Right cardiac atrium (tissue), 5 donors: ENCODE measurements around the gene ZFYVE28. TPM values are rescaled to one million over a fixed set of nuclear protein-coding genes. Genes with fewer than 3 reads are reported as not detected.

Source experiments
- ATAC-seq, 2 donors: fragments of 200-7000 bp; cut with Tn5 transposase; one replicate each; pipeline versions ENCODE4 v1.8.0 to v1.9.1; 2020; ENCODE audit warnings: moderate library complexity in 2 of 2, mild to moderate bottlenecking in 1 of 2
- DNase-seq, 3 donors: peaks; one replicate each; pipeline ENCODE4 v3.0.0-alpha.2; 2020
- H3K27ac ChIP-seq: one replicate; pipeline ENCODE4 v1.5.1; 2013; ENCODE audit warnings: mild to moderate bottlenecking, low read length, control low read depth, moderate library complexity
- H3K27me3 ChIP-seq: one replicate; pipeline ENCODE4 v1.6.1; 2013; ENCODE audit not compliant: control insufficient read depth, insufficient read depth
- H3K4me1 ChIP-seq: one replicate; pipeline ENCODE4 v1.6.1; 2013; ENCODE audit warnings: low read length; ENCODE audit not compliant: control insufficient read depth, insufficient read depth
- H3K4me3 ChIP-seq: one replicate; pipeline ENCODE4 v1.5.1; 2013; ENCODE audit warnings: low read length, control low read depth
- H3K9me3 ChIP-seq: one replicate; pipeline ENCODE4 v1.6.1; 2013; ENCODE audit warnings: low read length; ENCODE audit not compliant: control insufficient read depth
- WGBS: extraction: QIAGEN DNeasy Blood & Tissue Kit; methylation state at CpG from one replicate; pipeline ENCODE4 v1.1.7; 2013; 5-methylcytosine and 5-hydroxymethylcytosine counted together
- intact Hi-C, 4 donors: fragments of 100-400 bp; cut with DNase I; formaldehyde crosslinking; loops; one replicate each; pipeline versions ENCODE4 v1.11.0 to v1.14.0; 2022 to 2023
- polyA plus RNA-seq: library from polyadenylated mRNA; stranded (reverse); fragments of 200-250 nt; gene quantifications from one replicate; pipeline ENCODE4 v1.2.3, GENCODE V29; 2013
- total RNA-seq, 4 donors: library from RNA; stranded (reverse); fragmentation: NEBNext Ultra II Directional; extraction: Animal tissue kit (Norgen Biotek cat#: 25700); gene quantifications; one replicate each; pipeline ENCODE4 v1.2.1, GENCODE V29; 2021
- donor health status: healthy with polysubstance abuse.
- donor health status: DM: no; HTN: yes; CAD: no.
- donor health status: DM: no; HTN: no; CAD: no.
- donor health status: DM: no; HTN: yes; CAD: no; lungs with severe emphysema.
- donor health status: DM: yes; HTN: yes; CAD: no.

ZFYVE28 gene
- total and polyA plus RNA-seq, 5 donors = 3.5 to 5.9 (median 5.1) TPM

DNA sequence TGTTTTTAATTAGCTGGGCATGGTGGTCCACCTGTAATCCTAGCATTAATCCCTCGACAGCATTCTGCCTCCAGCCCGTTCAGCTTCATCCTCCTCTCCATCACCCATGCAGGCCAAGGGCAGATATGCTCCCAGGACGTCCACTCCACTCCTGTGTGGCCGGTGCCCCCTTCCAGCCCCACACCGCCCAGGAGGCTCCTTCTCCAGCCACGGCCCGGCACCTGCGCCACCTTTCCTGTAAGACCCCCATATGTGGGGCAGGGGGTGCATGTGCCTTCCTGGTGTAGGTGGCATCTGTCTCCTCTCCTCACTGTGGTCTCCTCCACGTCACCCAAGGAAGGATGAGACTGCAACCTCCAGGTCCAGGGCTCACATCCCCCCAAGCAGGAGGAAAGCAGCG is 99.6 kb downstream of the ZFYVE28 start:
- DNase-seq (no peak), ATAC-seq (no peak)
- no peak overlapping the region for H3K27ac ChIP-seq
- no peaks in the 10 kb centered on the region for H3K27me3 ChIP-seq
- no peaks in the 10 kb centered on the region for H3K9me3 ChIP-seq
- WGBS = 91% methylated on average over 10 of the region's 10 CpGs
- intact Hi-C loops = no loop called here
- H3K4me3 ChIP-seq = no peak overlapping the region
- no peaks in the 10 kb centered on the region for H3K4me1 ChIP-seq

DNA sequence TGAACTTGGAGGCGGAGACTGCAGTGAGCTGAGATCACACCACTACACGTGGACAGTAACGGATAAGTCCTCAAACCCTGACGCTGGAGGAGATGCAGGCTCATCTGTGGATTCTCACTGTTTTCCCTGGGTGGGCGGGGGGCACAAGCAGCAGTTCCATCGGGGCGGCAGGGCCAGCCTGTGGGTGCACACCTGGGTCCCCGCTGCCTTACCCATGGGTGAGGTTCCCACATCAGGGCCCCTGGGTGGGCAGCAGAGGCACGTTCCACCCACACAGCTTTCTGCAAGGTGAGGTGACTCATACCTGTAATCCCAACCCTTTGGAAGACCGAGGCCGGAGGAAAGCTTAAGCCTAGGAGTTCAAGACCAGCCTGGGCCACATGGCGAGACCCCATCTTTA is 100.0 kb downstream of the ZFYVE28 start:
- H3K4me3 ChIP-seq = no peak overlapping the region
- DNase-seq (no peak), ATAC-seq (no peak)
- H3K4me1 ChIP-seq = no peaks in the 10 kb centered on the region
- H3K9me3 ChIP-seq = no peaks in the 10 kb centered on the region
- WGBS = 93% methylated on average over 12 of the region's 12 CpGs
- H3K27ac ChIP-seq = no peak overlapping the region
- no peaks in the 10 kb centered on the region for H3K27me3 ChIP-seq
- intact Hi-C loops = no loop called here

DNA sequence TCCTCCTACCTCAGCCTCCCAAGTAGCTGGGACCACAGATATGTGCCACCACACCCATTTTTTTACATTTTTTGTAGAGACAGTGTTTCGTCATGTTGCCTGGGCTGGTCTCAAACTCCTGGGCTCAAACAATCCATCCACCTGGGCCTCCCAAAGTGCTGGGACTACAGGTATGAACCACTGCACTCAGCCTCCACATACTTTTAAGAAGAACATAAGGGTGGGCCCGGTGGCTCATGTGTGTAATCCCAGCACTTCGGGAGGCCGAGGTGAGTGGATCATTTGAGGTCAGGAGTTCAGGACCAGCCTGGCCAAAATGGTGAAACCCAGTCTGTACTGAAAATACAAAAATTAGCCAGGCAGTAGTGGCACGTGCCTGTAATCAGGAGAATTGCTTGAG is 105.1 kb downstream of the ZFYVE28 start:
- intact Hi-C loops = no loop called here
- WGBS = 75% methylated on average over 5 of the region's 5 CpGs
- H3K27ac ChIP-seq = no peak overlapping the region
- H3K4me1 ChIP-seq = no peaks in the 10 kb centered on the region
- H3K9me3 ChIP-seq = no peaks in the 10 kb centered on the region
- DNase-seq (no peak), ATAC-seq (no peak)
- H3K4me3 ChIP-seq = no peak overlapping the region
- no peaks in the 10 kb centered on the region for H3K27me3 ChIP-seq

DNA sequence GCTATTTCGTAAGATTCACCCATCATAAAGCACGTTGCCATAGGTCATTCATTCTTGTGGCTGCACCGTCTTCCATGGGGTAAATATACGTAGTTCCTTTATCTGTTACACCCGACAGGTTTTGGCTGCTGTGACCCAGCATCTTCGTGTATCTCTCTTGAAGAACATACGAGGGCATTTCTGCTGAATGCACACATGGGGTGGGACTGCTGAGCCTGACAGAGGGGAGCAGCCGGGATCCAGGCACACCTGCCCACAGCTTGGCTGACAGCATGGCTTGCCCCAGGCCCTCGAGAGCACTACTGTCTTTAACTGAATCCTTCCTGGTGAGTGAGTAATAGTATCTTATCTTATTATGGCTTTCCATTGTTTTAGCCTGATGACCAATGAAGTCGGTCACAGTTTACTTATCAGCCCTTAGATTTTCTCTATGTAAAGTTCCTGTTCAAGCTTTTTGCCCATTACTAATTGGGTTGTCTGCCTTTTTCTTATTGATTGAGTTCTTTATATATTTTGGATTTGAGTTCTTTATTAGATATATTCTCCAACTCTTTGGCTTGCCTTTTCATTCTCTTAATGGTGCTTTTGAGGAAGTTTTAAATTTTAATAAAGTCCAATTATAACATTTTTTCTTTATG is 111.6 kb downstream of the ZFYVE28 start:
- Histone ChIP-seq H3K27ac (no peak overlapping the region), H3K4me1 (no peaks in the 10 kb centered on the region), H3K9me3 (no peaks in the 10 kb centered on the region), H3K27me3 (no peaks in the 10 kb centered on the region), H3K4me3 (no peak overlapping the region)
- ATAC-seq (no peak), DNase-seq (no peak)
- WGBS = 86% methylated on average over 10 of the region's 10 CpGs
- intact Hi-C loops = no loop called here

DNA sequence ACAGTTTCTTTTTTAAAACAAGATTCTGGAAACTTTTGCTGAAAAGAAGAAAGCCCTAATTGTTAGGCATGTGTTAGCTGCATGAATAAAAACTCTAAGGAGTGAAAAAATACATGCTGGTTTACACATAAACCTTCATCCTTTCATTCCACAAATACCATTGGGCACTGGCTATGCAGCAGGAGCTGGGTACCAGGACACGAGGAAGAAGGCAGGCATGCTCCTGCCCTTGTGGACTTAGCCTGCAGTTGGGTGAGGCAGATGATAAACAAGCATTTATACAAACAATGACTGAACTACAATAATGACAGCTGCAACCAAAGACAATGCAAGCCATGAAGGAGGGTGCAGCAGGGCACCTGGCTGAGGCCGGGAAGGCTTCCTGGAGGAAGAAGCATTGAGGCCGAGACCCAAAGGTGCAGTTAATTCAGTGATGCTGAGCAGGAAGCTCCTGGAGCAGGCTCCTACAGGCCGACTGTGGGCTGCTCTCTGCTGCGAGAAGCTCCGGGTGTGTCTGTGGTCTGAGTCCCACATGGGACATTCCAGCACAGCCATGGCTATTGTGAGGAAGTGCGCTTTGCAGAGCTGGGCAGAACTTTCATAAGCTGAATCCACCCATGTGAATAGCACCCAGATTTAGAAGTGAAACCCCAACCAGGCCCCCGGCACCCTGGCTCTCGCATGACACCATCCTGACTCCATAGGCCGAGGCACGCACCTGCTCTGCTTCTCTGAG is 112.5 kb downstream of the ZFYVE28 start:
- ATAC-seq (no peak), DNase-seq (no peak)
- 82% methylated on average over 11 of the region's 11 CpGs for WGBS
- Histone ChIP-seq H3K4me3 (no peak overlapping the region), H3K27ac (no peak overlapping the region), H3K9me3 (no peaks in the 10 kb centered on the region), H3K4me1 (no peaks in the 10 kb centered on the region), H3K27me3 (no peaks in the 10 kb centered on the region)
- intact Hi-C loops = no loop called here

DNA sequence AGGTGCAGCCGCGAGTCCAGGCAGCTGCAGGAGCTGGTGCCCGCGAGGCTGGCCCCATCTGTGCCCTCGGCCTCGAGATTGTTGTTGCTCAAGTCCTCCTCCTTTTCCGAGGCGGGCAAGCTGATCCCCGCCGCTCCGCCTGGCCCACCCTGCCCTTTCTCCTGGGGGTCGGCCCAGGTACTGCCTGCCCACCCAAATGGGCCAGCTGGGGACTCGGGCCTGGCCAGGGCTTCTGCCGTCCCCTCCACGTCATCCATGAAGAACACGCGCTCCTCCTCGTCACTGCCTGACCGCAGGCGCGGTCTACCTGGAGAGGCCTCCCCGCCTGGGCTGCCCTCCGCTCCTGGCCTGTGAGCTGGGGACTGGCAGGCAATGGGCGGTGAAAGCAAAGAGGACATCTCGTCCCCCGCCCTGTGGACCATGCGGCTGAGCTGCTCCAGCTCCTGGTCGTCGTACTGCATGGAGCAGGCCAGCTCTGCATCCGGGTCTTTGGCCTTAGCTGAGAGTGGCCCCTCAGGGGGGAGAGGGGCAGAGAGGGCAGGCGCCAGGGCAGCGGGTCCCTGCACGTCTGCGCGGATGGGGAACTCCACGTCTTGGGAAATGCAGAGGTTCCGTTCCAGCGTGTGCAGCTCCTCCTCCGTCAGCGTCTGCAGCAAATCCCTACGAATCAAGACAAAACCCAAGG is 113.4 kb downstream of the ZFYVE28 start:
- WGBS = 89% methylated on average over 41 of the region's 41 CpGs
- no peak overlapping the region for H3K27ac ChIP-seq
- DNase-seq = no peak
- H3K4me3 ChIP-seq = no peak overlapping the region
- no peaks in the 10 kb centered on the region for H3K9me3 ChIP-seq
- no peaks in the 10 kb centered on the region for H3K4me1 ChIP-seq
- intact Hi-C loops = no loop called here
- no peaks in the 10 kb centered on the region for H3K27me3 ChIP-seq
- peak; percentile 20 to 31 for ATAC-seq

DNA sequence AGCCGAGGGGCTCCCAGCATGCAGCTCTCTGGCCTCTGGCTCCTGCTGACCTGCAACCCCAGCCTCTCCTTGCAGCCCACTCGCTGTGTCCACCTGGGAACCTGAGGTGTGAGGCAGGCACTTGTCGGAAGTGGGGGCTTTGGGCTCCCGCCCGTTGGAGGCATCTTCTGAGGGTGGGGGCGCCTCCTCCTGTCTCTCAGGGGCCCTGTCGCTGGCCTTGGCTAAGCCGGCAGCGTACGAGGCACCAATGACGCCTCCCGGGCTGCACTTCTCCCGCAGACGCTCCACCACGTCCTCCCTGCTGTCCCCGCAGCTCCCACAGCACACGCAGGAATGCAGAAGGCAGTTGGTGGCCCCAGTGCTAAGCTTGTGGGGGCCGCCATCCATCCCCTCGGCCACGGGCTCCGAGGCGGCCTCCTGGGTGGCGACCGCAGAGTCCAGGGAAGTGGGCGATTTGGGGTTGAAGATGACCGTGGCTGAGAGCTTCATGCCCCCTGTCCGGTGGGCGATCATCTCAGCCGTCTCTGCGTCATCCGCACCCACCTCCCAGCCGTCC is 114.0 kb downstream of the ZFYVE28 start:
- no peak for DNase-seq
- Histone ChIP-seq H3K9me3 (no peaks in the 10 kb centered on the region), H3K4me3 (no peak overlapping the region), H3K4me1 (no peaks in the 10 kb centered on the region), H3K27me3 (no peaks in the 10 kb centered on the region), H3K27ac (no peak overlapping the region)
- ATAC-seq = no peak
- 92% methylated on average over 32 of the region's 32 CpGs for WGBS
- intact Hi-C loops = no loop called here

DNA sequence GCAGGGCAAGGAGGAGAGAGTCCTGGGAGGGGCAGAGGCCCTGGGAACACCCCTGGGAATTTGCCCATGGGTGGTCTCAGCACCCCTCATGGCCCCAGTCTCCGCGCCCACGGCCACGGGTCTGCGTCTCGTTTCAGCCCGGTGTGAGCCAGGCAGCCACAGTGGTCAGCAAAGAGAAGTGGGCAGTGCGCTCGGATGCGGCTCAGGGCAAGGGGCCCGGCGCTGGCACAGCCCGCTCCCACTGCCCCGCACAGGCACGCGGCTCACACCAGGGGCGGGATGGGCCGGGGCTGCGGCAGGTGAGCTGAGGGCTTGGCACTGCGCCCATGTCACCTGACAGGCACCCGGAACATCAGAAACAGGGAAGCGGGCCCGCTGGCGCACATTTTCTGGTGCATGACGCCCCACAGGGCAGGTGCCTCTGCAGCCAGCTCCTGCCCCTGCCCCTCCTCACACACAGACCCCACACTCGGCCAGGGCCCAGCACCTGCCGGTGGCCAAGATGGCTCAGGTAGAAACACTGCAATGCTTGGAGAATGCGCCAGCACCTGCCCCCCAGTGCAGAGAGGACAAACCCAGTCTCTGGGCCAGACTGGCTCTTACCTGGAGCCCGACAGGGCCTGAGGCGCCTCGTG is 114.6 kb downstream of the ZFYVE28 start:
- WGBS = 90% methylated on average over 31 of the region's 31 CpGs
- Histone ChIP-seq H3K4me1 (no peaks in the 10 kb centered on the region), H3K4me3 (no peak overlapping the region), H3K27me3 (no peaks in the 10 kb centered on the region), H3K27ac (no peak overlapping the region), H3K9me3 (no peaks in the 10 kb centered on the region)
- intact Hi-C loops = no loop called here
- peak in 1 of 2 donors; percentile 9 for ATAC-seq
- no peak for DNase-seq

DNA sequence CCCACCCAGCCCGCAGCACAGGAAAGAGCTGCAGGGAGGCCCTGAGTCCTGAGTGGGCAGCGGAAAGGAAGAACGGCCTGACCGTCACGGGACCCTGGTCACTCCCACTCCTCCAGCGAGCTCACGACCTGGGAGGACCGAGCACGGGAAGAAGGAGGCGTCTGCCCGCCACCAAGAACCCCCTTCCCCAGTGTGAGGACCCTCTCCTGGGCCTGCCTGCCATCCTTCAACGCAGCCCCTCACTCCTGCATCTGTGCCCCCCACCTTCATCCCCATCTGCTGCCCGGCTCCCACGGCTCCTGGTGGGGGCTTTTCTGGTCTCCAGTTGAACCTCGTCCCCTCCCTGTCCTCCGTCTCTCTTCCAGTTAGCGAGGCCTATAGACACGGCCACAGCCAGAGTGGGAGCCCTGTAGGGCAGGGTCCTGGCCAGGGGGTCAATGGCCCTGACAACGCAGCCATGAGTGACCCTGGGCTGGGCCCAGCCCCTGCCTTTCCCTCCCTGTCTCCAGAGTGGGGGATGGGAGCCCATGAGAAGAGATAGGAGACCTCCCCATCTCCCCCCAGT is 115.2 kb downstream of the ZFYVE28 start:
- intact Hi-C loops = no loop called here
- peak in 1 of 2 donors; percentile 20 for ATAC-seq
- Histone ChIP-seq H3K27me3 (no peaks in the 10 kb centered on the region), H3K4me3 (no peak overlapping the region), H3K27ac (no peak overlapping the region), H3K9me3 (no peaks in the 10 kb centered on the region), H3K4me1 (no peaks in the 10 kb centered on the region)
- DNase-seq = no peak
- 94% methylated on average over 19 of the region's 19 CpGs for WGBS

DNA sequence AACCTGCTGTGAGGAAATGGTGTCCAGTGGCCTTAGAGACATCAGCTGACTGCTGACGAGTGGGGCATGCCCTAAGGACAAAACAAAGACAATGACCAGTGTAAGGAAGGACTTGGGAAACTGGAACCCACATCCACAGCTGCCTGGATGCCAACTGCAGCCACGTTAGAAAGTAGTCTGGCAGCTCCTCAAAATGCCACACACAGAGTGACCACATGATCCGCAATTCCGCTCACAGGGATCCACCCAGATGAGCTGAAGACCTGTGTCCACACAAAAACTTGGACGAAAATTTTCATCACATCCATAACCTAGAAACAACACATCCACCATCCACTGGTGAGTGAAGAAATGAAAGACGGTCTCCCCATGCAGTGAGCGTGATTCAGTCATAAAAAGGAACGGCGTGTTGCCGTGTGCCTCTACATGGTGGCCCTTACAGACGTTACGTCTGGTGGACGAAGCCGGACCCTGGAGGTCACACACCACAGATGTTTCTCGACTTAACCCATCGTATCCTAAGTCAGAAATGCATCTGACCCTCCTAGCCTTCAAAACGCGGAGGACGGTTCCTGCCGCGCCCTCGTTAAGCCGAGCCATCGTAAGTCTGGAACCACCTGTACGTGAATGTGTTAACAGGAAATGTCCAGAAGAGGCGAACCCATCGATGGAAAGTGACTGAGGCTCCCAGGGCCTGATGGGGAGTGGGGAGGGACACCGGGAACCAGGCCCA is 115.9 kb downstream of the ZFYVE28 start:
- 95% methylated on average over 28 of the region's 28 CpGs for WGBS
- DNase-seq (no peak), ATAC-seq (no peak)
- no peaks in the 10 kb centered on the region for H3K27me3 ChIP-seq
- H3K4me3 ChIP-seq = no peak overlapping the region
- no peaks in the 10 kb centered on the region for H3K9me3 ChIP-seq
- H3K4me1 ChIP-seq = no peaks in the 10 kb centered on the region
- intact Hi-C loops = no loop called here
- no peak overlapping the region for H3K27ac ChIP-seq
